ENCODE data around the gene LMTK2. TPM values are rescaled to one million over a fixed set of nuclear protein-coding genes. Genes with fewer than 3 reads are reported as not detected.

LMTK2 gene
- total RNA-seq, 1 experiment from 2014 or later, result 17.8 TPM

GRCh38 chr7:98194672-98195457 is 88.2 kb downstream of the LMTK2 start:
- intact Hi-C loops (cut with micrococcal nuclease), result no loop called here
- H3K4me1 ChIP-seq (ENCODE audit: control insufficient read depth in 1 of 2, insufficient read depth in 2 of 2, low read length in 2 of 2), result no peaks in the 10 kb centered on the region
- RAD21 ChIA-PET (ENCODE audit: low non-redundant PET in 1 of 2, low total read pairs in 2 of 2, uncharacterized antibody in 2 of 2, unreplicated experiment in 2 of 2), result no interaction called here
- CTCF ChIA-PET, result no interaction called here
- no peak for TF ChIP-seq ATF3 (IDR thresholded peaks at IDR 0.05)
- TF ChIP-seq ZBTB33 (IDR thresholded peaks at IDR 0.05; ENCODE audit: extremely low read depth, insufficient replicate concordance, low read length), result no peak
- TF ChIP-seq SRF (IDR thresholded peaks at IDR 0.05; ENCODE audit: low read depth), result no peak
- no peak for TF ChIP-seq CBX3 (IDR thresholded peaks at IDR 0.05; ENCODE audit: low read depth)
- TF ChIP-seq JUND (IDR thresholded peaks at IDR 0.05), result no peak
- no peak for TF ChIP-seq POLR2A (IDR thresholded peaks at IDR 0.05; ENCODE audit: borderline replicate concordance, extremely low read depth, insufficient read depth, insufficient read length)
- no peak for TF ChIP-seq EGR1 (IDR thresholded peaks at IDR 0.05; ENCODE audit: low read depth)
- no peak for TF ChIP-seq RAD21 (IDR thresholded peaks at IDR 0.05; ENCODE audit: low read depth)
- no peak for TF ChIP-seq CEBPB (IDR thresholded peaks at IDR 0.05; ENCODE audit: low read depth)
- no peak for TF ChIP-seq FOSL1 (IDR thresholded peaks at IDR 0.05; ENCODE audit: low read depth)
- TF ChIP-seq EZH2 (IDR thresholded peaks at IDR 0.05), result no peak
- TF ChIP-seq EZH2phosphoT487 (IDR thresholded peaks at IDR 0.05; ENCODE audit: borderline replicate concordance), result no peak
- no peak for TF ChIP-seq YY1 (IDR thresholded peaks at IDR 0.05; ENCODE audit: extremely low read depth, insufficient replicate concordance, low read depth, low read length)
- no peak for TF ChIP-seq ELF1 (IDR thresholded peaks at IDR 0.05; ENCODE audit: borderline replicate concordance, low read depth)
- TF ChIP-seq ZFX (IDR thresholded peaks at IDR 0.05), result no peak
- TF ChIP-seq ZNF274 (IDR thresholded peaks at IDR 0.05; ENCODE audit: low read depth, low read length), result no peak
- TF ChIP-seq REST (IDR thresholded peaks at IDR 0.05; ENCODE audit: low read depth), result no peak
- no peaks in the 10 kb centered on the region for H3K27me3 ChIP-seq (ENCODE audit: insufficient read depth, low read length)
- H3K79me2 ChIP-seq (ENCODE audit: insufficient read depth, low read length), result peaks cover 4% of the 10 kb centered on the region; the same call in 1 of the 2 replicates
- POLR2A ChIA-PET, result no interaction called here
- no peaks in the 10 kb centered on the region for H3K9me3 ChIP-seq (ENCODE audit: control insufficient read depth in 1 of 2, insufficient read depth in 1 of 2, low read depth in 1 of 2, low read length in 2 of 2)
- H3K9ac ChIP-seq (ENCODE audit: low read length), result no peak overlapping the region
- no peak overlapping the region for H2AFZ ChIP-seq (ENCODE audit: low read depth, low read length, poor library complexity, severe bottlenecking)
- ATAC-seq, result no peak
- no TSS peak for BruUV-seq (replicated peaks)
- H4K20me1 ChIP-seq (ENCODE audit: insufficient read depth), result no peaks in the 10 kb centered on the region
- H3K4me2 ChIP-seq (ENCODE audit: low read length), result no peak overlapping the region
- peaks cover 0 to 4% of the 10 kb centered on the region in 2 experiments; a peak in 1 of 4 replicates for H3K36me3 ChIP-seq (ENCODE audit: control insufficient read depth in 1 of 2, insufficient read depth in 2 of 2, low read length in 2 of 2)
- H3K27ac ChIP-seq (ENCODE audit: low read depth, low read length), result no peak overlapping the region
- no peaks in the 10 kb centered on the region for H3K9me2 ChIP-seq (ENCODE audit: insufficient read depth)
- H3K4me3 ChIP-seq (replicated peaks in 1 of 2; ENCODE audit: low read depth in 1 of 2, low read length in 2 of 2), result no peak overlapping the region
- no peak for DNase-seq (ENCODE audit: low read depth, low spot score)

Data from HCT116 (cell line).